Thyroid gland (tissue), 4 donors: ENCODE measurements around the gene MAST4. TPM values are rescaled to one million over a fixed set of nuclear protein-coding genes. Genes with fewer than 3 reads are reported as not detected.

Experiments
- DNase-seq, 2 donors: peaks; one replicate each; pipeline ENCODE4 v3.0.0-alpha.2; 2019
- H3K27ac ChIP-seq, 3 donors: fragments of 200-600 bp; sonication (generic); 1 replicate in 2 of 3; 2 replicates in 1 of 3; pipeline ENCODE4 v1.5.1; 2016 to 2019; ENCODE audit warnings: mild to moderate bottlenecking in 1 of 3, moderate library complexity in 1 of 3
- H3K27me3 ChIP-seq: fragments of 200-600 bp; sonication (generic); one replicate; pipeline ENCODE4 v1.5.1; 2019
- H3K36me3 ChIP-seq, 2 donors: fragments of 200-600 bp; sonication (generic); one replicate each; pipeline ENCODE4 v1.5.1; 2016 to 2019
- H3K4me1 ChIP-seq, 2 donors: fragments of 200-600 bp; sonication (generic); one replicate each; pipeline ENCODE4 v1.5.1; 2017 to 2019
- H3K4me3 ChIP-seq, 3 donors: fragments of 200-600 bp; sonication (generic); replicated peaks in 1 of 3; 1 replicate in 2 of 3; 2 replicates in 1 of 3; pipeline ENCODE4 v1.5.1; 2016; ENCODE audit warnings: mild to moderate bottlenecking in 1 of 3
- H3K9me3 ChIP-seq: fragments of 200-600 bp; sonication (generic); one replicate; pipeline ENCODE4 v1.5.1; 2017
- CTCF ChIP-seq, 6 experiments: fragments of 200-600 bp in 3 of 6; fragments of 450-650 bp in 3 of 6; sonication (generic) in 3 of 6; IDR thresholded peaks; one replicate each; pipeline ENCODE4 v1.5.1; 2016 to 2019; ENCODE audit warnings: antibody characterized with exemption in 6 of 6, mild to moderate bottlenecking in 2 of 6, inconsistent platforms in 1 of 6, moderate library complexity in 1 of 6
- POLR2A ChIP-seq, 2 donors: fragments of 450-650 bp; IDR thresholded peaks; one replicate each; pipeline ENCODE4 v1.6.1; 2017; ENCODE audit warnings: antibody characterized with exemption in 2 of 2, mild to moderate bottlenecking in 2 of 2, moderate library complexity in 1 of 2
- WGBS, 2 donors: methylation state at CpG; one replicate each; pipeline ENCODE4 v1.1.5; 2017; 5-methylcytosine and 5-hydroxymethylcytosine counted together
- intact Hi-C: fragments of 100-400 bp; cut with DNase I; formaldehyde crosslinking; loops from one replicate; pipeline ENCODE4 v1.15.1; 2023
- total RNA-seq, 4 donors: library from RNA; depleted of rRNA; stranded (reverse); fragments of >200 nt; gene quantifications; one replicate each; pipeline ENCODE4 v1.2.3, GENCODE V29; 2016

MAST4 gene
- total RNA-seq, 4 donors from 2014 or later, result 20.2 to 38.3 (median 24.4) TPM

- WGBS, 2 donors, result 92 to 100% methylated on average over 1 of the region's 1 CpG
- TF ChIP-seq POLR2A (IDR thresholded peaks at IDR 0.05) (no peak), CTCF (IDR thresholded peaks at IDR 0.05) (no peak)
- no peaks in the 10 kb centered on the region for H3K27me3 ChIP-seq
- intact Hi-C loops, result no loop called here
- no peaks in the 10 kb centered on the region for H3K4me1 ChIP-seq
- no peak for DNase-seq
- H3K4me3 ChIP-seq, result no peak overlapping the region
- no peaks in the 10 kb centered on the region for H3K36me3 ChIP-seq
- H3K27ac ChIP-seq, result no peak overlapping the region
- H3K9me3 ChIP-seq, result no peaks in the 10 kb centered on the region
These were observed 141.9 kb downstream of the MAST4 start for GRCh38 chr5:66738136-66738535.

- Histone ChIP-seq H3K27me3 (no peaks in the 10 kb centered on the region), H3K36me3 (no peaks in the 10 kb centered on the region), H3K4me1 (no peaks in the 10 kb centered on the region), H3K27ac (no peak overlapping the region), H3K9me3 (no peaks in the 10 kb centered on the region), H3K4me3 (no peak overlapping the region)
- 81 to 91% methylated on average over 3 of the region's 3 CpGs for WGBS, 2 donors
- TF ChIP-seq POLR2A (IDR thresholded peaks at IDR 0.05) (no peak), CTCF (IDR thresholded peaks at IDR 0.05) (no peak)
- no peak for DNase-seq
- intact Hi-C loops, result no loop called here
These were observed 142.8 kb downstream of the MAST4 start for GRCh38 chr5:66739021-66739420.

GRCh38 chr5:66739951-66740350 is 143.8 kb downstream of the MAST4 start:
- Histone ChIP-seq H3K36me3 (no peaks in the 10 kb centered on the region), H3K4me1 (no peaks in the 10 kb centered on the region), H3K4me3 (no peak overlapping the region), H3K27me3 (no peaks in the 10 kb centered on the region), H3K27ac (no peak overlapping the region), H3K9me3 (no peaks in the 10 kb centered on the region)
- TF ChIP-seq CTCF (IDR thresholded peaks at IDR 0.05), result no peak
- TF ChIP-seq POLR2A (IDR thresholded peaks at IDR 0.05), result no peak
- WGBS, 2 donors, result 59 to 74% methylated on average over 3 of the region's 3 CpGs
- DNase-seq, result no peak
- intact Hi-C loops, result no loop called here

- H3K4me1 ChIP-seq, result no peaks in the 10 kb centered on the region
- WGBS, 2 donors, result 75 to 91% methylated on average over 2 of the region's 2 CpGs
- H3K9me3 ChIP-seq, result no peaks in the 10 kb centered on the region
- intact Hi-C loops, result no loop called here
- no peak for DNase-seq
- H3K27me3 ChIP-seq, result no peaks in the 10 kb centered on the region
- H3K4me3 ChIP-seq, result no peak overlapping the region
- no peak overlapping the region for H3K27ac ChIP-seq
- H3K36me3 ChIP-seq, result no peaks in the 10 kb centered on the region
- TF ChIP-seq CTCF (IDR thresholded peaks at IDR 0.05) (no peak), POLR2A (IDR thresholded peaks at IDR 0.05) (no peak)
These were observed 145.2 kb downstream of the MAST4 start for GRCh38 chr5:66741394-66741793.

GRCh38 chr5:66742083-66742895 is 146.1 kb downstream of the MAST4 start:
- intact Hi-C loops, result no loop called here
- DNase-seq, result peak; percentile 31 to 47
- Histone ChIP-seq H3K4me3 (no peak overlapping the region), H3K4me1 (no peaks in the 10 kb centered on the region), H3K9me3 (no peaks in the 10 kb centered on the region), H3K27ac (no peak overlapping the region), H3K36me3 (no peaks in the 10 kb centered on the region), H3K27me3 (no peaks in the 10 kb centered on the region)
- TF ChIP-seq CTCF (IDR thresholded peaks at IDR 0.05), result peak in 2 of 6 experiments; percentile 20 to 34
- TF ChIP-seq POLR2A (IDR thresholded peaks at IDR 0.05), result no peak
- WGBS, 2 donors, result 76 to 86% methylated on average over 15 of the region's 15 CpGs
